GM12865 (cell line): Measurements from ENCODE around the gene FANCG.

Experiments used
- DNase-seq: peaks from one replicate; pipeline ENCODE4 v3.0.0; 2010; ENCODE audit warnings: low read depth
- H3K4me3 ChIP-seq: 2 replicates; pipeline ENCODE4 v1.5.1; 2011; ENCODE audit warnings: mild to moderate bottlenecking, low read depth, low read length, control low read depth
- CTCF ChIP-seq: IDR thresholded peaks from 2 replicates; pipeline ENCODE4 v1.5.1; 2011; ENCODE audit warnings: low read length, control low read depth, low read depth, inconsistent platforms; ENCODE audit not compliant: insufficient read depth; ENCODE audit errors: missing control alignments

FANCG gene

GRCh38 chr9:35060548-35061207 is 19.1 kb downstream of the FANCG start:
- no peak overlapping the region for H3K4me3 ChIP-seq
- no peak for DNase-seq
- no peak for TF ChIP-seq CTCF

GRCh38 chr9:35059438-35059837 is 20.3 kb downstream of the FANCG start:
- no peak for DNase-seq
- no peak overlapping the region for H3K4me3 ChIP-seq
- TF ChIP-seq CTCF, result no peak

GRCh38 chr9:35057271-35057620 is 22.5 kb downstream of the FANCG start:
- no peak for TF ChIP-seq CTCF
- DNase-seq, result no peak
- no peak overlapping the region for H3K4me3 ChIP-seq

GRCh38 chr9:35056571-35057270 is 23.0 kb downstream of the FANCG start:
- TF ChIP-seq CTCF, result no peak
- no peak for DNase-seq

GRCh38 chr9:35054871-35055644 is 24.7 kb downstream of the FANCG start:
- no peak for TF ChIP-seq CTCF
- no peak overlapping the region for H3K4me3 ChIP-seq
- DNase-seq, result no peak

More at GRCh38 chr9:35056571-35057270, 23.0 kb downstream of the FANCG start:
- no peak overlapping the region for H3K4me3 ChIP-seq

GRCh38 chr9:35054185-35054835 is 25.4 kb downstream of the FANCG start:
- no peak overlapping the region for H3K4me3 ChIP-seq
- TF ChIP-seq CTCF, result no peak
- no peak for DNase-seq
